Adrenal gland (tissue), 12 donors: ENCODE data around the gene SLC26A8. TPM values are rescaled to one million over a fixed set of nuclear protein-coding genes. Genes with fewer than 3 reads are reported as not detected.

Source experiments
- DNase-seq, 7 donors: peaks; one replicate each; pipeline ENCODE4 v3.0.0-alpha.2; 2019 to 2020
- H3K27ac ChIP-seq, 5 donors: fragments of 200-600 bp; sonication (generic) in 4 of 5; 1 replicate in 3 of 5; 2 replicates in 2 of 5; pipeline versions ENCODE4 v1.5.1 to v1.8.0; 2016 to 2020; ENCODE audit warnings: mild to moderate bottlenecking in 1 of 5
- H3K27me3 ChIP-seq: fragments of 200-600 bp; 2 replicates; pipeline ENCODE4 v1.8.0; 2021
- H3K36me3 ChIP-seq, 2 donors: fragments of 200-600 bp; replicated peaks in 1 of 2; 1 replicate in 1 of 2; 2 replicates in 1 of 2; pipeline versions ENCODE4 v1.5.1 to v1.8.0; 2018 to 2022
- H3K4me1 ChIP-seq, 2 donors: fragments of 200-600 bp; replicated peaks in 1 of 2; 1 replicate in 1 of 2; 2 replicates in 1 of 2; pipeline versions ENCODE4 v1.5.1 to v1.8.0; 2018 to 2021
- H3K4me3 ChIP-seq, 4 donors: fragments of 200-600 bp; sonication (generic) in 3 of 4; one replicate each; pipeline ENCODE4 v1.5.1; 2016 to 2018
- H3K9me3 ChIP-seq, 3 donors: fragments of 200-600 bp; sonication (generic) in 1 of 3; replicated peaks in 1 of 3; 1 replicate in 2 of 3; 2 replicates in 1 of 3; pipeline versions ENCODE4 v1.5.1 to v1.8.0; 2016 to 2021
- POLR2A ChIP-seq, 2 donors: fragments of 450-650 bp; IDR thresholded peaks; one replicate each; pipeline ENCODE4 v1.6.1; 2017; ENCODE audit warnings: antibody characterized with exemption in 2 of 2, mild to moderate bottlenecking in 2 of 2, moderate library complexity in 1 of 2
- WGBS, 4 donors: extraction: QIAGEN DNeasy Blood & Tissue Kit in 2 of 4; methylation state at CpG; one replicate each; pipeline versions ENCODE4 v1.1.5 to v1.1.7; 2013 to 2017; 5-methylcytosine and 5-hydroxymethylcytosine counted together
- intact Hi-C, 2 donors: fragments of 100-400 bp; cut with DNase I; formaldehyde crosslinking; loops; one replicate each; pipeline versions ENCODE4 v1.14.1 to v1.15.0; 2022 to 2023
- polyA plus RNA-seq, 3 donors: library from polyadenylated mRNA; stranded (reverse); fragments of 200-250 nt in 2 of 3; fragments of 350-450 nt in 1 of 3; fragmentation: Illumina TruSeq in 1 of 3; extraction: RNeasy Lipid Tissue Mini Kit (QIAGEN cat#74804) in 1 of 3; gene quantifications; one replicate each; pipeline ENCODE4 v1.2.3, GENCODE V29; 2013 to 2014
- total RNA-seq, 9 donors: library from RNA; depleted of rRNA in 4 of 9; stranded (reverse); fragments of >200 nt in 4 of 9; fragments of 120-200 nt in 1 of 9; fragmentation: NEBNext Ultra II Directional in 1 of 9; extraction: Animal tissue kit (Norgen Biotek cat#: 25700) in 1 of 9; gene quantifications; one replicate each; pipeline versions ENCODE4 v1.1.0 to v1.2.4, GENCODE V29; 2013 to 2023
- TF ChIP-seq, protein P1 (sequence below), 6 experiments: fragments of 450-650 bp in 4 of 6; fragments of 200-600 bp in 2 of 6; sonication (generic) in 1 of 6; IDR thresholded peaks; 1 replicate in 5 of 6; 2 replicates in 1 of 6; pipeline versions ENCODE4 v1.5.1 to v1.8.0; 2016 to 2021; ENCODE audit warnings: antibody characterized with exemption in 6 of 6, mild to moderate bottlenecking in 2 of 6, moderate library complexity in 1 of 6
- donor health status: healthy with polysubstance abuse.
- donor health status: Bipolar disorder and iron deficiency.
- donor health status: DM: yes; HTN: yes; CAD: no.
- donor health status: DM: no; HTN: no; CAD: no.
- donor health status: DM: no; HTN: no; CAD: no.
- donor health status: DM: yes; HTN: yes; CAD: no.

The SLC26A8 gene
- total and polyA plus RNA-seq, 12 donors = 0.09 to 0.54 (median 0.16) TPM; not detected in 5

DNA sequence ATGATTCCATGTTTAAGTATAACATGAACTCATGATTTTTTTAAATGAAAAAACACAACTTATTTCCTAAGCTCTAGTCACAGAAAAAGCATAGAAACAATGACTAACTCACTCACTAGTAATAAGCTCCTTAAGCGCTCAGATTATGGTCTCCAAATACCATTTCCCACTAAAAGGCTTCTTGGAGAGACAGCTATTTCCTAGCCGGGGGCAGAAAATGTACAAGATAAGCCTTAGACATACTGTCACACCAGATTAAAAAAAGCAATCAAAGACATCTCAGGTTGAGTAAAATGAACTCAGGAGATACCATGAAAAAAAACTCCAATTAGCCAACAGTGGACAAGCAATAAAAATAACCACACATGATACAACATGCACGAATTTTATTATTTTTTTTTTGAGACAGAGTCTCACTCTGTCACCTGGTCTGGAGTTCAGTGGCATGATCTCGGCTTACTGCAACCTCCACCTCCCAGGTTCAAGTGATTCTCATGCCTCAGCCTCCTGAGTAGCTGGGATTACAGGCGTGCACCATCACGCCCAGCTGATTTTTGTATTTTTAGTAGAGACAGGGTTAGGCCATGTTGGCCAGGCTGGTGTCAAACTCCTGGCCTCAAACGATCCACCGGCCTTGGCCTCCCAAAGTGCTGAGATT, 118.5 kb downstream of the SLC26A8 start:
- WGBS, 4 donors = 68 to 79% (median 75%) methylated on average over 8 of the region's 8 CpGs
- Histone ChIP-seq H3K9me3 (no peaks in the 10 kb centered on the region), H3K27me3 (no peaks in the 10 kb centered on the region), H3K36me3 (no peaks in the 10 kb centered on the region), H3K27ac (no peak overlapping the region), H3K4me3 (no peak overlapping the region), H3K4me1 (no peaks in the 10 kb centered on the region)
- intact Hi-C loops = no loop called here
- DNase-seq = no peak
- TF ChIP-seq, protein P1, sequence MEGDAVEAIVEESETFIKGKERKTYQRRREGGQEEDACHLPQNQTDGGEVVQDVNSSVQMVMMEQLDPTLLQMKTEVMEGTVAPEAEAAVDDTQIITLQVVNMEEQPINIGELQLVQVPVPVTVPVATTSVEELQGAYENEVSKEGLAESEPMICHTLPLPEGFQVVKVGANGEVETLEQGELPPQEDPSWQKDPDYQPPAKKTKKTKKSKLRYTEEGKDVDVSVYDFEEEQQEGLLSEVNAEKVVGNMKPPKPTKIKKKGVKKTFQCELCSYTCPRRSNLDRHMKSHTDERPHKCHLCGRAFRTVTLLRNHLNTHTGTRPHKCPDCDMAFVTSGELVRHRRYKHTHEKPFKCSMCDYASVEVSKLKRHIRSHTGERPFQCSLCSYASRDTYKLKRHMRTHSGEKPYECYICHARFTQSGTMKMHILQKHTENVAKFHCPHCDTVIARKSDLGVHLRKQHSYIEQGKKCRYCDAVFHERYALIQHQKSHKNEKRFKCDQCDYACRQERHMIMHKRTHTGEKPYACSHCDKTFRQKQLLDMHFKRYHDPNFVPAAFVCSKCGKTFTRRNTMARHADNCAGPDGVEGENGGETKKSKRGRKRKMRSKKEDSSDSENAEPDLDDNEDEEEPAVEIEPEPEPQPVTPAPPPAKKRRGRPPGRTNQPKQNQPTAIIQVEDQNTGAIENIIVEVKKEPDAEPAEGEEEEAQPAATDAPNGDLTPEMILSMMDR (IDR thresholded peaks at IDR 0.05) = no peak
- TF ChIP-seq POLR2A (IDR thresholded peaks at IDR 0.05) = no peak

DNA sequence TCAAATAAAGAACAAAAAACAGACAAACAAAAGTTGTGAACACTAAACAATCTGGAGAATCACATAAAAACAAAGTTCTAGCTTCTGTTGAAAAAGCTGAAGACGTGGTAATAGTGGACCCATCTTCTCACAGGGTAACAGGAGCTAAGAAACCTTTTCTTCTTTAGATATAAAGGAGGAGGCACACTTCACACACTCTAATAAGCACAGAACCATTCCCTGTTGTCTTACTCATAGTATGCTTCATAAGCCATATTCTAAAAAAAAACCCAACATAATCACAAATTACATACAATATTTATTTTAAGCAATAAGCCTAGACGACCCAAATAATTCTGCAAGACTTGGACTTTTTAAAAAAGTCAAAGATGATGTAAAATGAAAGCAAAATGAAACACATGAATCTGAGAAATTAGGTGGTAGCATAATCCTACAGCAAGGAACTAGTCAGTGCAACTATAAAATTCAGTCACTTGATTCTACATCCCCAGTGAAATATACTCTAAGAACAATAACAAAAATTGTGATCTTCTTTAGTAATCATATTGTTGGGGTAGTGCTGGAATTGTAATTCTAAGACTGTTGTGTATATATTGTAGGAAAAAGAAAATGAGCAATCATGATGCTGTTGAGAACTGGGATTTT, 119.2 kb downstream of the SLC26A8 start:
- intact Hi-C loops = no loop called here
- Histone ChIP-seq H3K4me3 (no peak overlapping the region), H3K27me3 (no peaks in the 10 kb centered on the region), H3K9me3 (no peaks in the 10 kb centered on the region), H3K27ac (no peak overlapping the region), H3K4me1 (no peaks in the 10 kb centered on the region), H3K36me3 (no peaks in the 10 kb centered on the region)
- whole genome bisulfite sequencing, 4 donors = 69 to 81% (median 74%) methylated on average over 2 of the region's 2 CpGs
- TF ChIP-seq, protein P1 (IDR thresholded peaks at IDR 0.05) = no peak
- TF ChIP-seq POLR2A (IDR thresholded peaks at IDR 0.05) = no peak
- DNase-seq = no peak

DNA sequence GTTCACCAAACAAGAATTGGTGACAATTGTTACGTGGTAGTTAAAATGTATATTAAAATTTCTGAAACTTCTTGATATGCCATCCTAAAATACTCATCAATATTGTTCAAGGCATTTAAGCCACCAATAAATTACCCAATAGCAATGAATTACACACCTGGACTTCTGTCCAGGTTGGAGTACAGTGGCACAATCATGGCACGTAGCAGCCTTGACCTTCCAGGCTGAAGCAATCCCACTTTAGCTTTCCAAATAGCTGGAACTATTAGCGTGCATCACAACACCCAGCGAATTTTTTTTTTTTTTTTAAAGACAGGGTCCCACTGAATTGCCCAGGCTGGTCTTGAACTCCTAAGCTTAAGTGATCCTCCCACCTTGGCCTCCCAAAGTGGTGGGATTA, 120.8 kb downstream of the SLC26A8 start:
- no peak overlapping the region for H3K4me3 ChIP-seq
- no peak for DNase-seq
- H3K36me3 ChIP-seq = no peaks in the 10 kb centered on the region
- intact Hi-C loops = no loop called here
- no peaks in the 10 kb centered on the region for H3K27me3 ChIP-seq
- no peak overlapping the region for H3K27ac ChIP-seq
- no peaks in the 10 kb centered on the region for H3K9me3 ChIP-seq
- H3K4me1 ChIP-seq = no peaks in the 10 kb centered on the region
- WGBS, 4 donors = 82 to 94% (median 89%) methylated on average over 4 of the region's 4 CpGs
- TF ChIP-seq, protein P1 (IDR thresholded peaks at IDR 0.05) = no peak
- TF ChIP-seq POLR2A (IDR thresholded peaks at IDR 0.05) = no peak

DNA sequence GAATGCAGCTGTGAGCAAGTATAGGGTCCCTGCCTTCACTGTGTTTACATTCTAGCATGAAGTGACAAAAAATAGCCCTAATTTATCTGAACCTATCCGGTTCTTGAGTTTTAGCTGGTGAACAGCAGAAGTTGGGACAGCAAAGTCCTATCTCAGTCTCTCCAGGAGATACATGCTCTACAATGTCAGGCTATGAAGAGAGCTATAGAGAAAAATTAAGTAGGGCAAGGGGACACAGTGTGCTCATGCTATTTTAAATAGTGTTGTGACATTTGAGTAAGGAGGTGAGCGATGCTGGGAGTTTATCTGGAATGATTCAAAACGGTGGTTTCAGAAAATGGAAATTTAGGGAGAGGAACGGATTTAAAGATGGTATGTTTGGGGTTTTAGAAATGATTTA, 124.0 kb downstream of the SLC26A8 start:
- Histone ChIP-seq H3K27ac (no peak overlapping the region), H3K4me3 (no peak overlapping the region), H3K27me3 (no peaks in the 10 kb centered on the region), H3K4me1 (no peaks in the 10 kb centered on the region), H3K36me3 (no peaks in the 10 kb centered on the region), H3K9me3 (no peaks in the 10 kb centered on the region)
- WGBS, 4 donors = 92 to 96% (median 95%) methylated on average over 4 of the region's 4 CpGs
- TF ChIP-seq, protein P1 (IDR thresholded peaks at IDR 0.05) = no peak
- TF ChIP-seq POLR2A (IDR thresholded peaks at IDR 0.05) = no peak
- DNase-seq = no peak
- intact Hi-C loops = no loop called here
